Astrocyte (in vitro differentiated cells and primary cell): Measurements from ENCODE around the gene ITIH2.

Source experiments
- CTCF ChIP-seq: IDR thresholded peaks from 2 replicates; pipeline ENCODE4 v1.5.1; 2011; ENCODE audit warnings: low read depth, mild to moderate bottlenecking, inconsistent platforms, low read length, moderate library complexity; ENCODE audit not compliant: insufficient read depth
- EZH2 ChIP-seq: IDR thresholded peaks from 2 replicates; pipeline ENCODE4 v1.6.1; 2012; ENCODE audit warnings: mild to moderate bottlenecking, low read length, inconsistent platforms; ENCODE audit not compliant: insufficient read depth

GRCh38 chr10:7710446-7710845 is 7.3 kb downstream of the ITIH2 start:
- TF ChIP-seq EZH2 = no peak
- TF ChIP-seq CTCF = no peak
